ENCODE results near the gene COL3A1. TPM values are rescaled to one million over a fixed set of nuclear protein-coding genes. Genes with fewer than 3 reads are reported as not detected.

Gene COL3A1
- total and polyA plus RNA-seq, 2 of the 8 experiments (the other 6 are each of a cell fraction or from before 2014, with no cell fraction given) = 0.07 to 0.11 TPM

DNA sequence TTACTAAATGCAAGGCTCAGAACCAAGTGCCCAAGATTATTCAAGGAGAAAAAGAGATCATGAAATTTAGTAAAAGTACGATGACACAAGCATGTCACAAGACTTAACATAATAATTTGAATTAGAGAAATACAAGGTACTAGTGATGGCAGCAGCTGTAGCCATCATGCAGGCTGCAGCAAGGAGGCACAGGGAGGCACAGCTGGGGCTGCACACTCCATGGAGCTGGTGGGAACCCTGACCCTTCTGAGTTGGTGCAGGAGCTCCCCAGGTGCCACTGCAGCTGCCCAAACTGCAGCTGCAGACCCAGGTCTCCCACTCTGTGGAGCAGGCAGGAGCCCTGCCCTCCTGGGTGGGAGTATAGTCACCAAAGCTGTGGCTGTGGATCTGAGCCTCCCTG is 46.0 kb downstream of the COL3A1 start:
- no peaks in the 10 kb centered on the region for H4K20me1 ChIP-seq (replicated peaks in 1 of 2; ENCODE audit: control insufficient read depth in 1 of 2, insufficient read depth in 2 of 2, low read length in 2 of 2)
- no peak overlapping the region for H2AFZ ChIP-seq (ENCODE audit: low read length)
- no peak overlapping the region for H3K4ac ChIP-seq (replicated peaks; ENCODE audit: insufficient read length, low read depth, low read length)
- no peak overlapping the region for H3K4me3 ChIP-seq (ENCODE audit: extremely low read depth in 1 of 4, insufficient read depth in 2 of 4, low read depth in 3 of 4, low read length in 4 of 4)
- H2BK15ac ChIP-seq (ENCODE audit: low read length) = no peak overlapping the region
- ChIA-PET POLR2A (ENCODE audit: partially characterized antibody) (no interaction called here), CTCF (ENCODE audit: partially characterized antibody) (interaction anchor here (1.4 kb wide), 1 partner anchor 13 kb away, joined by 3 read pairs; no protein-coding TSS in a partner anchor)
- 71% methylated on average over 1 of the region's 1 CpG; no CpG with 5 or more reads in 1 of the 2 experiments for WGBS, 2 experiments (ENCODE audit: extremely low coverage in 1 of 2, insufficient coverage in 1 of 2, insufficient read length in 1 of 2, insufficient replicate concordance in 2 of 2, low coverage in 1 of 2, low lambda C conversion rate in 2 of 2, missing lambda C conversion rate in 1 of 2)
- H2BK5ac ChIP-seq (ENCODE audit: low read depth, low read length) = no peak overlapping the region
- H3K27me3 ChIP-seq (replicated peaks in 1 of 4; ENCODE audit: control insufficient read depth in 3 of 4, extremely low read depth in 1 of 4, insufficient read depth in 3 of 4, low read length in 3 of 4) = no peaks in the 10 kb centered on the region
- no peak overlapping the region for H2BK12ac ChIP-seq (ENCODE audit: low read depth, low read length)
- H3K79me2 ChIP-seq (ENCODE audit: control insufficient read depth in 1 of 2, insufficient read depth in 2 of 2, low read length in 2 of 2) = no peaks in the 10 kb centered on the region
- H2BK120ac ChIP-seq (replicated peaks; ENCODE audit: low read depth, low read length) = no peak overlapping the region
- no peaks in the 10 kb centered on the region for H3K9me3 ChIP-seq (ENCODE audit: insufficient read depth in 2 of 2, low read depth in 1 of 2, low read length in 1 of 2)
- no peaks in the 10 kb centered on the region for H3K23me2 ChIP-seq (ENCODE audit: low read depth, low read length)
- H4K8ac ChIP-seq (ENCODE audit: extremely low read depth, insufficient read depth, low read length) = no peak overlapping the region
- no peak overlapping the region for H3K9ac ChIP-seq (replicated peaks in 1 of 4; ENCODE audit: extremely low read depth in 1 of 4, low read depth in 3 of 4, low read length in 3 of 4)
- no peak overlapping the region for H4K5ac ChIP-seq (ENCODE audit: insufficient read length, low read depth, low read length)
- no peak overlapping the region for H3K14ac ChIP-seq (ENCODE audit: insufficient read length)
- no peak for FAIRE-seq
- no peaks in the 10 kb centered on the region for H3K79me1 ChIP-seq (ENCODE audit: low read depth, low read length)
- H3K27ac ChIP-seq (ENCODE audit: low read depth, low read length) = no peak overlapping the region
- no peaks in the 10 kb centered on the region; a peak in 1 of 7 replicates for H3K4me1 ChIP-seq (replicated peaks in 1 of 4; ENCODE audit: control insufficient read depth in 3 of 4, insufficient read depth in 4 of 4, low read length in 3 of 4)
- H4K91ac ChIP-seq (replicated peaks; ENCODE audit: insufficient read length, low read length) = no peak overlapping the region
- no peak overlapping the region for H3K56ac ChIP-seq (replicated peaks; ENCODE audit: insufficient read length, low read depth, low read length)
- no peaks in the 10 kb centered on the region for H3K36me3 ChIP-seq (ENCODE audit: control insufficient read depth in 2 of 4, insufficient read depth in 4 of 4, low read length in 3 of 4)
- no peak overlapping the region for H2BK20ac ChIP-seq (ENCODE audit: low read length)
- H3K23ac ChIP-seq (ENCODE audit: insufficient read length) = no peak overlapping the region
- DNase-seq (ENCODE audit: low read depth in 1 of 2, low spot score in 2 of 2) = no peak
- no peak overlapping the region for H3K4me2 ChIP-seq (ENCODE audit: insufficient read depth in 1 of 2, low read depth in 2 of 2, low read length in 2 of 2)
- no peak overlapping the region for H3K18ac ChIP-seq (ENCODE audit: extremely low read depth, low read length)
- H2AK5ac ChIP-seq (ENCODE audit: low read depth, low read length) = no peak overlapping the region
- TF ChIP-seq CBX5 (IDR thresholded peaks at IDR 0.05; ENCODE audit: low read depth, low read length) (no peak), SUZ12 (IDR thresholded peaks at IDR 0.05; ENCODE audit: low read length) (no peak), POLR2AphosphoS5 (IDR thresholded peaks at IDR 0.05; ENCODE audit: low read depth, low read length) (no peak), KDM4A (IDR thresholded peaks at IDR 0.05; ENCODE audit: low read depth, low read length, severe bottlenecking) (no peak), TBP (IDR thresholded peaks at IDR 0.05; ENCODE audit: low read depth, low read length) (no peak), JUND (IDR thresholded peaks at IDR 0.05; ENCODE audit: low read length) (no peak)
- TF ChIP-seq, protein P1, sequence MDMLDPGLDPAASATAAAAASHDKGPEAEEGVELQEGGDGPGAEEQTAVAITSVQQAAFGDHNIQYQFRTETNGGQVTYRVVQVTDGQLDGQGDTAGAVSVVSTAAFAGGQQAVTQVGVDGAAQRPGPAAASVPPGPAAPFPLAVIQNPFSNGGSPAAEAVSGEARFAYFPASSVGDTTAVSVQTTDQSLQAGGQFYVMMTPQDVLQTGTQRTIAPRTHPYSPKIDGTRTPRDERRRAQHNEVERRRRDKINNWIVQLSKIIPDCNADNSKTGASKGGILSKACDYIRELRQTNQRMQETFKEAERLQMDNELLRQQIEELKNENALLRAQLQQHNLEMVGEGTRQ (IDR thresholded peaks at IDR 0.05; ENCODE audit: low read length) = no peak

All from H1 (cell line).